ENCODE data around the gene SYS1.

Gene SYS1

GRCh38 chr20:45354423-45355208 lies 8.3 kb upstream of the SYS1 start:
- DNase-seq (ENCODE audit: low read depth, low spot score), result no peak
- peak overlapping the region; percentile 21 for H3K27ac ChIP-seq

- no peak for DNase-seq (ENCODE audit: low read depth, low spot score)
- H3K27ac ChIP-seq, result peak overlapping the region; percentile 21
Measured at GRCh38 chr20:45355209-45356084, 7.5 kb upstream of the SYS1 start.

GRCh38 chr20:45358282-45359068 lies 4.5 kb upstream of the SYS1 start:
- no peak for DNase-seq (ENCODE audit: low read depth, low spot score)
- H3K27ac ChIP-seq, result peak overlapping the region; percentile 78

GRCh38 chr20:45359069-45359405 lies 3.9 kb upstream of the SYS1 start:
- no peak for DNase-seq (ENCODE audit: low read depth, low spot score)
- H3K27ac ChIP-seq, result peak overlapping the region; percentile 78

- H3K27ac ChIP-seq, result peak overlapping the region; percentile 78
- no peak for DNase-seq (ENCODE audit: low read depth, low spot score)
Measured at GRCh38 chr20:45359406-45360148, 3.4 kb upstream of the SYS1 start.

GRCh38 chr20:45361793-45362192 lies 1.2 kb upstream of the SYS1 start:
- no peak for DNase-seq (ENCODE audit: low read depth, low spot score)
- H3K27ac ChIP-seq, result no peak overlapping the region

GRCh38 chr20:45363611-45364492 lies 896 bp downstream of the SYS1 start:
- H3K27ac ChIP-seq, result peak overlapping the region; percentile 88
- DNase-seq (ENCODE audit: low read depth, low spot score), result no peak

GRCh38 chr20:45365444-45365970 lies 2.6 kb downstream of the SYS1 start:
- no peak overlapping the region for H3K27ac ChIP-seq
- no peak for DNase-seq (ENCODE audit: low read depth, low spot score)

GRCh38 chr20:45366192-45366591 lies 3.2 kb downstream of the SYS1 start:
- no peak for DNase-seq (ENCODE audit: low read depth, low spot score)
- H3K27ac ChIP-seq, result no peak overlapping the region

GRCh38 chr20:45366631-45367030 lies 3.7 kb downstream of the SYS1 start:
- no peak overlapping the region for H3K27ac ChIP-seq
- no peak for DNase-seq (ENCODE audit: low read depth, low spot score)

- no peak overlapping the region for H3K27ac ChIP-seq
- no peak for DNase-seq (ENCODE audit: low read depth, low spot score)
Measured at GRCh38 chr20:45367126-45367525, 4.2 kb downstream of the SYS1 start.

GRCh38 chr20:45368221-45368980 lies 5.4 kb downstream of the SYS1 start:
- no peak for DNase-seq (ENCODE audit: low read depth, low spot score)

GRCh38 chr20:45370571-45371160 lies 7.7 kb downstream of the SYS1 start:
- no peak for DNase-seq (ENCODE audit: low read depth, low spot score)
- no peak overlapping the region for H3K27ac ChIP-seq

More at GRCh38 chr20:45368221-45368980, 5.4 kb downstream of the SYS1 start:
- H3K27ac ChIP-seq, result no peak overlapping the region

GRCh38 chr20:45372241-45372640 lies 9.3 kb downstream of the SYS1 start:
- H3K27ac ChIP-seq, result no peak overlapping the region
- no peak for DNase-seq (ENCODE audit: low read depth, low spot score)

GRCh38 chr20:45372646-45373352 lies 9.8 kb downstream of the SYS1 start:
- DNase-seq (ENCODE audit: low read depth, low spot score), result no peak
- no peak overlapping the region for H3K27ac ChIP-seq

- H3K27ac ChIP-seq, result no peak overlapping the region
- peak; percentile 22 for DNase-seq (ENCODE audit: low read depth, low spot score)
Measured at GRCh38 chr20:45373353-45374100, 10.6 kb downstream of the SYS1 start.

Measured in epithelial cell of prostate (primary cell).